KBM-7 (cell line): ENCODE measurements around the gene SDSL.

Experiments
- DNase-seq: peaks from one replicate; pipeline ENCODE4 v3.0.0-alpha.2; 2015
- in situ Hi-C: fragments of 300-500 bp; cut with MboI; formaldehyde crosslinking; loops from 2 replicates; pipeline ENCODE4 v1.14.3; 2020; ENCODE audit warnings: low sequenced_read_pairs, low pct_unique_long_range_greater_than_20kb, mixed read lengths

The SDSL gene

GRCh38 chr12:113422030-113422885, at the start of gene SDSL:
SDSL (plus strand) TSS chr12:113422380; CDS start chr12:113427983, 5,603 bp downstream.
- peak; percentile 98 for DNase-seq

GRCh38 chr12:113373440-113373839, 48.7 kb upstream of the SDSL start:
- in situ Hi-C loops = no loop called here
- no peak for DNase-seq

More at GRCh38 chr12:113422030-113422885, at the start of gene SDSL:
- in situ Hi-C loops = no loop called here

GRCh38 chr12:113373969-113374368, 48.2 kb upstream of the SDSL start:
- DNase-seq = no peak
- in situ Hi-C loops = no loop called here

- in situ Hi-C loops = no loop called here
- DNase-seq = no peak
Observed at GRCh38 chr12:113374823-113375428, 47.3 kb upstream of the SDSL start.

- in situ Hi-C loops = no loop called here
- DNase-seq = no peak
Observed at GRCh38 chr12:113378291-113378690, 43.9 kb upstream of the SDSL start.

- DNase-seq = no peak
- in situ Hi-C loops = no loop called here
Observed at GRCh38 chr12:113381220-113381619, 41.0 kb upstream of the SDSL start.

- no peak for DNase-seq
- in situ Hi-C loops = no loop called here
Observed at GRCh38 chr12:113382206-113382605, 40.0 kb upstream of the SDSL start.

GRCh38 chr12:113384778-113385177, 37.4 kb upstream of the SDSL start:
- no peak for DNase-seq
- in situ Hi-C loops = no loop called here

GRCh38 chr12:113385282-113385882, 36.8 kb upstream of the SDSL start:
- no peak for DNase-seq
- in situ Hi-C loops = no loop called here

- no peak for DNase-seq
- in situ Hi-C loops = no loop called here
Observed at GRCh38 chr12:113386866-113387566, 35.2 kb upstream of the SDSL start.

GRCh38 chr12:113387631-113388030, 34.5 kb upstream of the SDSL start:
- in situ Hi-C loops = no loop called here
- DNase-seq = no peak

- DNase-seq = no peak
- in situ Hi-C loops = no loop called here
Observed at GRCh38 chr12:113388351-113388750, 33.8 kb upstream of the SDSL start.

GRCh38 chr12:113390064-113391043, 31.8 kb upstream of the SDSL start:
- in situ Hi-C loops = no loop called here
- no peak for DNase-seq

- DNase-seq = no peak
- in situ Hi-C loops = no loop called here
Observed at GRCh38 chr12:113391145-113391544, 31.0 kb upstream of the SDSL start.

GRCh38 chr12:113391650-113392337, 30.4 kb upstream of the SDSL start:
- in situ Hi-C loops = no loop called here
- DNase-seq = no peak

- DNase-seq = no peak
- in situ Hi-C loops = no loop called here
Observed at GRCh38 chr12:113392520-113392919, 29.7 kb upstream of the SDSL start.

GRCh38 chr12:113392988-113393579, 29.1 kb upstream of the SDSL start:
- no peak for DNase-seq
- in situ Hi-C loops = no loop called here

- DNase-seq = no peak
- in situ Hi-C loops = no loop called here
Observed at GRCh38 chr12:113393749-113394148, 28.4 kb upstream of the SDSL start.
